CD8-positive, alpha-beta memory T cell (primary cell): ENCODE measurements around the gene OR2L8. TPM values are rescaled to one million over a fixed set of nuclear protein-coding genes. Genes with fewer than 3 reads are reported as not detected.
"Not testable (repeated sequence)": the region's sequence is repeated elsewhere in the genome, so short reads cannot be mapped to it uniquely, and the experiment has no call there.

Source experiments
- CTCF ChIA-PET: fragments of 350-600 bp; sonication (Branson Sonifier 250); formaldehyde crosslinking; loops from one replicate; lab custom pipeline; 2021; ENCODE audit warnings: antibody characterized with exemption; lab: Charles Lee
- POLR2A ChIA-PET: fragments of 350-600 bp; sonication (Branson Sonifier 250); formaldehyde crosslinking; loops from one replicate; lab custom pipeline; 2021; ENCODE audit warnings: antibody characterized with exemption; lab: Charles Lee
- DNase-seq, 5 donors: peaks; one replicate each; pipeline versions ENCODE4 v3.0.0 to v3.0.0-alpha.2; 2020 to 2022; ENCODE audit warnings: mixed read lengths in 1 of 5
- H3K27ac ChIP-seq: one replicate; pipeline ENCODE4 v1.7.0; 2013; ENCODE audit warnings: low read depth, mild to moderate bottlenecking, low read length, moderate library complexity
- H3K27me3 ChIP-seq: 2 replicates; pipeline ENCODE4 v1.7.0; 2013; ENCODE audit warnings: low read length, mild to moderate bottlenecking; ENCODE audit not compliant: insufficient read depth, poor library complexity, severe bottlenecking
- H3K36me3 ChIP-seq: 2 replicates; pipeline ENCODE4 v1.7.0; 2013; ENCODE audit warnings: mild to moderate bottlenecking, low read length, moderate library complexity; ENCODE audit not compliant: insufficient read depth
- H3K4me1 ChIP-seq: 2 replicates; pipeline ENCODE4 v1.7.0; 2013; ENCODE audit warnings: mild to moderate bottlenecking, low read length, moderate library complexity; ENCODE audit not compliant: insufficient read depth
- H3K4me3 ChIP-seq: 2 replicates; pipeline ENCODE4 v1.7.0; 2013; ENCODE audit warnings: mild to moderate bottlenecking, low read length
- H3K9me3 ChIP-seq: 2 replicates; pipeline ENCODE4 v1.7.0; 2013; ENCODE audit warnings: mild to moderate bottlenecking, low read length
- H3K27ac Mint-ChIP-seq, 8 donors: one replicate each; pipeline ENCODE4 v1.8.0; 2020 to 2021; ENCODE audit warnings: mixed read lengths in 8 of 8, mild to moderate bottlenecking in 6 of 8, inconsistent platforms in 3 of 8, moderate library complexity in 3 of 8
- H3K27me3 Mint-ChIP-seq, 2 donors: one replicate each; pipeline ENCODE4 v1.8.0; 2020 to 2021; ENCODE audit warnings: mixed read lengths in 2 of 2, mild to moderate bottlenecking in 1 of 2, moderate library complexity in 1 of 2
- H3K36me3 Mint-ChIP-seq, 3 donors: one replicate each; pipeline ENCODE4 v1.8.0; 2020 to 2021; ENCODE audit warnings: mixed read lengths in 3 of 3, inconsistent platforms in 1 of 3, mild to moderate bottlenecking in 1 of 3
- H3K4me1 Mint-ChIP-seq, 3 donors: one replicate each; pipeline ENCODE4 v1.8.0; 2020 to 2021; ENCODE audit warnings: mixed read lengths in 3 of 3, inconsistent platforms in 1 of 3, mild to moderate bottlenecking in 1 of 3
- H3K4me3 Mint-ChIP-seq, 7 donors: one replicate each; pipeline ENCODE4 v1.8.0; 2020 to 2021; ENCODE audit warnings: mixed read lengths in 7 of 7, mild to moderate bottlenecking in 6 of 7, moderate library complexity in 4 of 7, inconsistent platforms in 2 of 7
- H3K9me3 Mint-ChIP-seq, 5 donors: one replicate each; pipeline ENCODE4 v1.8.0; 2020 to 2022; ENCODE audit warnings: mixed read lengths in 5 of 5, mild to moderate bottlenecking in 3 of 5, moderate library complexity in 2 of 5, inconsistent platforms in 1 of 5
- polyA plus RNA-seq: library from polyadenylated mRNA; unstranded; fragments of 300-500 nt; fragmentation: Illumina TruSeq; gene quantifications from one replicate; pipeline ENCODE4 v1.2.3, GENCODE V29; 2021
- total RNA-seq, 2 experiments: library from RNA; stranded (reverse); gene quantifications; one replicate each; pipeline ENCODE4 v1.2.3, GENCODE V29; 2021

OR2L8 gene
- total and polyA plus RNA-seq, 3 experiments from 2014 or later = not detected

GRCh38 chr1:247914941-247915662 is 33.6 kb upstream of the OR2L8 start:
- Histone ChIP-seq H3K36me3 (no peaks in the 10 kb centered on the region), H3K4me1 (no peaks in the 10 kb centered on the region), H3K27ac (no peak overlapping the region), H3K27me3 (no peaks in the 10 kb centered on the region), H3K4me3 (no peak overlapping the region), H3K9me3 (no peaks in the 10 kb centered on the region)
- ChIA-PET POLR2A (no interaction called here), CTCF (no interaction called here)
- H3K36me3 Mint-ChIP-seq = no peaks in the 10 kb centered on the region
- no peaks in the 10 kb centered on the region for H3K9me3 Mint-ChIP-seq
- H3K27me3 Mint-ChIP-seq = peaks cover 0 to 4% of the 10 kb centered on the region in 2 donors
- no peak for DNase-seq
- no peak overlapping the region for H3K27ac Mint-ChIP-seq
- no peak overlapping the region for H3K4me3 Mint-ChIP-seq
- H3K4me1 Mint-ChIP-seq = no peaks in the 10 kb centered on the region

GRCh38 chr1:247919952-247920351 is 28.7 kb upstream of the OR2L8 start, which contains the start of gene OR2T8:
Gene OR2T8, plus strand, starts transcription at chr1:247920252. Its CDS starts 766 bp downstream, at chr1:247921018.
- CTCF ChIA-PET = no interaction called here
- no peak within 1 kb of the TSS for H3K27ac ChIP-seq
- no peaks in the 10 kb centered on the region for H3K4me1 ChIP-seq
- H3K4me3 ChIP-seq = no peak within 1 kb of the TSS
- POLR2A ChIA-PET = no interaction called here
- H3K4me3 Mint-ChIP-seq = no peak within 1 kb of the TSS
- H3K36me3 Mint-ChIP-seq = no peaks in the 10 kb centered on the region
- H3K9me3 ChIP-seq = no peaks in the 10 kb centered on the region
- no peaks in the 10 kb centered on the region for H3K36me3 ChIP-seq
- H3K9me3 Mint-ChIP-seq = peaks cover 0 to 2% (median 0%) of the 10 kb centered on the region in 5 donors
- peaks cover 0 to 4% of the 10 kb centered on the region in 2 donors for H3K27me3 Mint-ChIP-seq
- no peak within 1 kb of the TSS for H3K27ac Mint-ChIP-seq
- DNase-seq = no peak
- no peaks in the 10 kb centered on the region for H3K27me3 ChIP-seq
- H3K4me1 Mint-ChIP-seq = no peaks in the 10 kb centered on the region

- Mint-ChIP-seq H3K27me3 (no peaks in the 10 kb centered on the region), H3K4me1 (no peaks in the 10 kb centered on the region), H3K4me3 (no peak overlapping the region), H3K9me3 (peaks cover 0 to 2% (median 0%) of the 10 kb centered on the region in 5 donors), H3K27ac (no peak overlapping the region), H3K36me3 (no peaks in the 10 kb centered on the region)
- no peaks in the 10 kb centered on the region for H3K9me3 ChIP-seq
- H3K4me3 ChIP-seq = no peak overlapping the region
- no peaks in the 10 kb centered on the region for H3K27me3 ChIP-seq
- POLR2A ChIA-PET = no interaction called here
- H3K4me1 ChIP-seq = no peaks in the 10 kb centered on the region
- no peak for DNase-seq
- no peaks in the 10 kb centered on the region for H3K36me3 ChIP-seq
- CTCF ChIA-PET = no interaction called here
- H3K27ac ChIP-seq = no peak overlapping the region
Observed at GRCh38 chr1:247923941-247924340, 24.7 kb upstream of the OR2L8 start.

DNA sequence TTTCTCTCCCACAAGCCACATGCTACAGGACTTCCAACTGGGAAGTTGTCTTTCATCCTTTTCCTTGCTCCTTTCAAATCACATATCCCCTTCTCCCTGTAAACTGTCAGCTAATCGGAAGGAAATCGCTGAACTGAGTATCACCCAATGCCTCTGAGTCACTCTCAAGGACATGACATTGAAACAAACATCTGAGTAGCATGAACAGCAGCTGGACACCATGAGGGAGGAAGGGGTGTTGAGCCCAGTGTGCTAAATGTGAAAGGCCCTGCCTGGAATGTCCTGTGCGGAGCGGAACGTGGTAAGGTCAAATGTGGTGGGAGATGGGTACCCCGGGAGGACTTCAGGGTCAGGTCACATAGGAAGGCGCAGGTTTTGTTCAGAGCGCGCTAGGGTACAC is 23.8 kb upstream of the OR2L8 start, which contains the start of gene OR2AJ1:
TSS of gene OR2AJ1 (plus strand) at position 22 of the 400 bp plus-strand sequence. CDS start 8,880 bp downstream, outside the sequence.
- Mint-ChIP-seq H3K4me3 (no peak within 1 kb of the TSS), H3K27ac (no peak within 1 kb of the TSS), H3K4me1 (no peaks in the 10 kb centered on the region), H3K36me3 (no peaks in the 10 kb centered on the region), H3K27me3 (no peaks in the 10 kb centered on the region), H3K9me3 (peaks cover 0 to 4% (median 0%) of the 10 kb centered on the region in 5 donors)
- H3K4me3 ChIP-seq = no peak within 1 kb of the TSS
- no peaks in the 10 kb centered on the region for H3K36me3 ChIP-seq
- DNase-seq = no peak
- ChIA-PET CTCF (no interaction called here), POLR2A (no interaction called here)
- no peaks in the 10 kb centered on the region for H3K9me3 ChIP-seq
- no peaks in the 10 kb centered on the region for H3K4me1 ChIP-seq
- H3K27me3 ChIP-seq = no peaks in the 10 kb centered on the region
- no peak within 1 kb of the TSS for H3K27ac ChIP-seq

- DNase-seq = no peak
- ChIA-PET CTCF (no interaction called here), POLR2A (no interaction called here)
Observed at GRCh38 chr1:247933989-247934388, 14.7 kb upstream of the OR2L8 start.

GRCh38 chr1:247935781-247936180 is 12.9 kb upstream of the OR2L8 start:
- no peak for DNase-seq
- POLR2A ChIA-PET = no interaction called here

More at GRCh38 chr1:247933989-247934388, 14.7 kb upstream of the OR2L8 start:
- no peak overlapping the region for H3K4me3 Mint-ChIP-seq
- no peaks in the 10 kb centered on the region for H3K36me3 ChIP-seq
- H3K9me3 Mint-ChIP-seq = peaks cover 0 to 6% (median 0%) of the 10 kb centered on the region in 5 donors
- peaks cover 0 to 3% (median 0%) of the 10 kb centered on the region in 3 donors for H3K4me1 Mint-ChIP-seq
- H3K27me3 Mint-ChIP-seq = peaks cover 0 to 3% of the 10 kb centered on the region in 2 donors
- H3K27ac ChIP-seq = no peak overlapping the region
- H3K27me3 ChIP-seq = no peaks in the 10 kb centered on the region
- no peaks in the 10 kb centered on the region for H3K9me3 ChIP-seq
- H3K36me3 Mint-ChIP-seq = no peaks in the 10 kb centered on the region
- H3K4me3 ChIP-seq = no peak overlapping the region
- no peaks in the 10 kb centered on the region for H3K4me1 ChIP-seq
- no peak overlapping the region for H3K27ac Mint-ChIP-seq

GRCh38 chr1:247936415-247936814 is 12.2 kb upstream of the OR2L8 start:
- CTCF ChIA-PET = interaction anchor here (1.2 kb wide), 1 partner anchor 870 kb away, joined by 3 read pairs; no protein-coding TSS in a partner anchor
- no peaks in the 10 kb centered on the region for H3K27me3 ChIP-seq
- H3K4me1 ChIP-seq = no peaks in the 10 kb centered on the region
- H3K9me3 Mint-ChIP-seq = peaks cover 0 to 4% (median 0%) of the 10 kb centered on the region in 5 donors
- H3K27ac Mint-ChIP-seq = peak overlapping the region in 2 of 8 donors; percentile 48 to 92
- H3K27ac ChIP-seq = no peak overlapping the region
- no peaks in the 10 kb centered on the region for H3K36me3 ChIP-seq
- peaks cover 0 to 3% (median 0%) of the 10 kb centered on the region in 3 donors for H3K4me1 Mint-ChIP-seq
- POLR2A ChIA-PET = no interaction called here
- DNase-seq = no peak
- H3K27me3 Mint-ChIP-seq = peaks cover 0 to 3% of the 10 kb centered on the region in 2 donors
- H3K9me3 ChIP-seq = no peaks in the 10 kb centered on the region
- no peak overlapping the region for H3K4me3 ChIP-seq
- H3K4me3 Mint-ChIP-seq = peak overlapping the region in 2 of 7 donors; percentile 40 to 43
- H3K36me3 Mint-ChIP-seq = no peaks in the 10 kb centered on the region

More at GRCh38 chr1:247935781-247936180, 12.9 kb upstream of the OR2L8 start:
- Mint-ChIP-seq H3K9me3 (peaks cover 0 to 4% (median 0%) of the 10 kb centered on the region in 5 donors), H3K36me3 (no peaks in the 10 kb centered on the region), H3K27me3 (peaks cover 0 to 3% of the 10 kb centered on the region in 2 donors), H3K4me1 (peaks cover 0 to 3% (median 0%) of the 10 kb centered on the region in 3 donors), H3K4me3 (peak overlapping the region in 1 of 7 donors; percentile 48), H3K27ac (no peak overlapping the region)
- Histone ChIP-seq H3K27ac (no peak overlapping the region), H3K4me3 (no peak overlapping the region), H3K27me3 (no peaks in the 10 kb centered on the region), H3K9me3 (no peaks in the 10 kb centered on the region), H3K4me1 (no peaks in the 10 kb centered on the region), H3K36me3 (no peaks in the 10 kb centered on the region)
- CTCF ChIA-PET = no interaction called here

GRCh38 chr1:247936965-247937734 is 11.5 kb upstream of the OR2L8 start:
- POLR2A ChIA-PET, H3K4me1 Mint-ChIP-seq, H3K27ac ChIP-seq, H3K9me3 Mint-ChIP-seq, H3K9me3 ChIP-seq, H3K4me1 ChIP-seq, H3K36me3 ChIP-seq, H3K27me3 Mint-ChIP-seq, H3K36me3 Mint-ChIP-seq, H3K27me3 ChIP-seq: not testable (repeated sequence)
- peak; percentile 27 to 84 (median 58) for DNase-seq
- Mint-ChIP-seq H3K4me3 (peak overlapping the region in 6 of 7 donors; percentile 35 to 77 (median 68)), H3K27ac (peak overlapping the region in 2 of 8 donors; percentile 47 to 48)
- CTCF ChIA-PET = interaction anchor here (1.2 kb wide), 1 partner anchor 869 kb away, joined by 3 read pairs; no protein-coding TSS in a partner anchor
- H3K4me3 ChIP-seq = peak overlapping the region; percentile 53
